HEK293 (cell line): ENCODE results near the gene LOX.

Source experiments
- CTCF ChIA-PET: fragments of 350-600 bp; formaldehyde crosslinking; extraction: SDS; loops from one replicate; lab custom pipeline; 2021; ENCODE audit warnings: antibody characterized with exemption; lab: Yijun Ruan, JAX
- POLR2A ChIA-PET: fragments of 300-600 bp; formaldehyde crosslinking; extraction: SDS; loops from one replicate; lab custom pipeline; 2020; ENCODE audit warnings: antibody characterized with exemption, inconsistent platforms; lab: Yijun Ruan, JAX
- H3K27ac ChIP-seq: fragments of 200-500 bp; sonication (Bioruptor generic); 2 replicates; pipeline ENCODE4 v1.5.1; 2014; ENCODE audit warnings: low read depth, low read length, control low read depth, inconsistent platforms; ENCODE audit errors: extremely low read depth
- H3K36me3 ChIP-seq, 2 experiments: fragments of 200-500 bp in 1 of 2; sonication (Bioruptor generic) in 1 of 2; 1 replicate in 1 of 2; 2 replicates in 1 of 2; pipeline ENCODE4 v1.5.1; 2014 to 2017; ENCODE audit warnings: inconsistent platforms in 2 of 2, low read length in 2 of 2; ENCODE audit not compliant: control insufficient read depth in 2 of 2, insufficient read depth in 1 of 2
- H3K4me1 ChIP-seq: fragments of 200-500 bp; sonication (Bioruptor generic); 2 replicates; pipeline ENCODE4 v1.5.1; 2014; ENCODE audit warnings: mild to moderate bottlenecking, low read length, inconsistent platforms; ENCODE audit not compliant: control insufficient read depth, insufficient read depth
- H3K4me3 ChIP-seq: 2 replicates; pipeline ENCODE4 v1.5.1; 2011; ENCODE audit warnings: low read depth, mild to moderate bottlenecking, control low read depth, low read length, moderate library complexity
- H3K9me3 ChIP-seq: fragments of 200-500 bp; sonication (Bioruptor generic); 2 replicates; pipeline ENCODE4 v1.5.1; 2014; ENCODE audit warnings: low read depth, low read length, inconsistent platforms; ENCODE audit not compliant: control insufficient read depth, insufficient read depth
- GLI4 ChIP-seq: fragments of 450-650 bp; formaldehyde crosslinking; IDR thresholded peaks from 2 replicates; pipeline ENCODE4 v1.5.1; 2016; ENCODE audit warnings: missing biosample characterization, missing genetic modification characterization
- GLIS2 ChIP-seq: fragments of 450-650 bp; formaldehyde crosslinking; IDR thresholded peaks from 2 replicates; pipeline ENCODE4 v1.5.1; 2016; ENCODE audit warnings: missing biosample characterization, missing genetic modification characterization
- HOXA7 ChIP-seq: sonication (generic); formaldehyde crosslinking; IDR thresholded peaks from 2 replicates; pipeline ENCODE4 v1.8.1; 2022; ENCODE audit warnings: missing genetic modification reagents, borderline replicate concordance
- HOXD13 ChIP-seq: sonication (generic); formaldehyde crosslinking; IDR thresholded peaks from 2 replicates; pipeline ENCODE4 v1.8.0; 2022; ENCODE audit warnings: missing genetic modification reagents, borderline replicate concordance
- KLF1 ChIP-seq: fragments of 450-650 bp; formaldehyde crosslinking; IDR thresholded peaks from 2 replicates; pipeline ENCODE4 v1.5.1; 2016; ENCODE audit warnings: missing biosample characterization, missing genetic modification characterization
- KLF8 ChIP-seq: fragments of 450-650 bp; formaldehyde crosslinking; IDR thresholded peaks from 2 replicates; pipeline ENCODE4 v1.5.1; 2016; ENCODE audit warnings: missing biosample characterization, missing genetic modification characterization
- SP2 ChIP-seq: fragments of 450-650 bp; formaldehyde crosslinking; IDR thresholded peaks from 2 replicates; pipeline ENCODE4 v1.5.1; 2016; ENCODE audit warnings: missing biosample characterization, missing genetic modification characterization
- TCF7L2 ChIP-seq: IDR thresholded peaks from 2 replicates; pipeline ENCODE4 v1.6.1; 2011; ENCODE audit warnings: low read depth, mild to moderate bottlenecking, inconsistent platforms, low read length, moderate library complexity, borderline replicate concordance
- ZNF121 ChIP-seq: fragments of 450-650 bp; formaldehyde crosslinking; IDR thresholded peaks from 2 replicates; pipeline ENCODE4 v1.5.1; 2016; ENCODE audit warnings: missing biosample characterization, missing genetic modification characterization
- ZNF202 ChIP-seq: fragments of 450-650 bp; formaldehyde crosslinking; IDR thresholded peaks from 2 replicates; pipeline ENCODE4 v1.5.1; 2016; ENCODE audit warnings: missing biosample characterization, missing genetic modification characterization, borderline replicate concordance
- ZNF221 ChIP-seq: fragments of 450-650 bp; formaldehyde crosslinking; IDR thresholded peaks from 2 replicates; pipeline ENCODE4 v1.5.1; 2017; ENCODE audit warnings: missing biosample characterization, missing genetic modification characterization, borderline replicate concordance
- ZNF391 ChIP-seq: fragments of 450-650 bp; formaldehyde crosslinking; IDR thresholded peaks from 2 replicates; pipeline ENCODE4 v1.5.1; 2016; ENCODE audit warnings: low read depth, missing biosample characterization, missing genetic modification characterization, borderline replicate concordance
- ZNF529 ChIP-seq: fragments of 450-650 bp; formaldehyde crosslinking; IDR thresholded peaks from 2 replicates; pipeline ENCODE4 v1.5.1; 2017; ENCODE audit warnings: missing genetic modification characterization, missing biosample characterization; ENCODE audit not compliant: insufficient replicate concordance
- ZNF530 ChIP-seq: fragments of 450-650 bp; formaldehyde crosslinking; IDR thresholded peaks from 2 replicates; pipeline ENCODE4 v1.5.1; 2016; ENCODE audit warnings: low read depth, missing biosample characterization, missing genetic modification characterization
- ZNF544 ChIP-seq: fragments of 450-650 bp; formaldehyde crosslinking; IDR thresholded peaks from 2 replicates; pipeline ENCODE4 v1.5.0; 2017; ENCODE audit warnings: missing biosample characterization, missing genetic modification characterization
- ZNF830 ChIP-seq: fragments of 450-650 bp; IDR thresholded peaks from 2 replicates; pipeline ENCODE4 v1.5.0; 2018; ENCODE audit warnings: missing biosample characterization, missing genetic modification characterization, low read depth, mild to moderate bottlenecking, moderate library complexity
- ZSCAN30 ChIP-seq: fragments of 450-650 bp; IDR thresholded peaks from 2 replicates; pipeline ENCODE4 v1.5.1; 2018; ENCODE audit warnings: missing biosample characterization, mild to moderate bottlenecking, missing genetic modification characterization, moderate library complexity
- TF ChIP-seq, protein P1 (sequence below): fragments of 450-650 bp; formaldehyde crosslinking; IDR thresholded peaks from 2 replicates; pipeline ENCODE4 v1.5.1; 2016; ENCODE audit warnings: missing biosample characterization, missing genetic modification characterization
- TF ChIP-seq, protein P2 (sequence below): IDR thresholded peaks from 2 replicates; pipeline ENCODE4 v1.6.1; 2011; ENCODE audit warnings: mild to moderate bottlenecking, low read depth, low read length, borderline replicate concordance
- TF ChIP-seq, protein P3 (sequence below): fragments of 450-650 bp; formaldehyde crosslinking; IDR thresholded peaks from 2 replicates; pipeline ENCODE4; 2016; ENCODE audit warnings: missing biosample characterization, missing genetic modification characterization

Gene LOX

GRCh38 chr5:122105909-122106308 lies 27.9 kb upstream of the LOX start:
- H3K9me3 ChIP-seq = no peaks in the 10 kb centered on the region
- H3K36me3 ChIP-seq = no peaks in the 10 kb centered on the region
- TF ChIP-seq ZNF830 (no peak), ZSCAN30 (tag by site-specific recombination) (no peak), ZNF221 (tag by site-specific recombination) (no peak), GLI4 (tag by site-specific recombination) (no peak), ZNF529 (tag by site-specific recombination) (no peak), GLIS2 (tag by site-specific recombination) (no peak), SP2 (tag by site-specific recombination) (no peak), KLF8 (tag by site-specific recombination) (no peak), TCF7L2 (no peak), ZNF202 (tag by site-specific recombination) (no peak), HOXA7 (no peak), KLF1 (no peak)
- TF ChIP-seq, protein P1, sequence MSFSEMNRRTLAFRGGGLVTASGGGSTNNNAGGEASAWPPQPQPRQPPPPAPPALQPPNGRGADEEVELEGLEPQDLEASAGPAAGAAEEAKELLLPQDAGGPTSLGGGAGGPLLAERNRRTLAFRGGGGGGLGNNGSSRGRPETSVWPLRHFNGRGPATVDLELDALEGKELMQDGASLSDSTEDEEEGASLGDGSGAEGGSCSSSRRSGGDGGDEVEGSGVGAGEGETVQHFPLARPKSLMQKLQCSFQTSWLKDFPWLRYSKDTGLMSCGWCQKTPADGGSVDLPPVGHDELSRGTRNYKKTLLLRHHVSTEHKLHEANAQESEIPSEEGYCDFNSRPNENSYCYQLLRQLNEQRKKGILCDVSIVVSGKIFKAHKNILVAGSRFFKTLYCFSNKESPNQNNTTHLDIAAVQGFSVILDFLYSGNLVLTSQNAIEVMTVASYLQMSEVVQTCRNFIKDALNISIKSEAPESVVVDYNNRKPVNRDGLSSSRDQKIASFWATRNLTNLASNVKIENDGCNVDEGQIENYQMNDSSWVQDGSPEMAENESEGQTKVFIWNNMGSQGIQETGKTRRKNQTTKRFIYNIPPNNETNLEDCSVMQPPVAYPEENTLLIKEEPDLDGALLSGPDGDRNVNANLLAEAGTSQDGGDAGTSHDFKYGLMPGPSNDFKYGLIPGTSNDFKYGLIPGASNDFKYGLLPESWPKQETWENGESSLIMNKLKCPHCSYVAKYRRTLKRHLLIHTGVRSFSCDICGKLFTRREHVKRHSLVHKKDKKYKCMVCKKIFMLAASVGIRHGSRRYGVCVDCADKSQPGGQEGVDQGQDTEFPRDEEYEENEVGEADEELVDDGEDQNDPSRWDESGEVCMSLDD (tag by site-specific recombination) = no peak
- TF ChIP-seq, protein P2, sequence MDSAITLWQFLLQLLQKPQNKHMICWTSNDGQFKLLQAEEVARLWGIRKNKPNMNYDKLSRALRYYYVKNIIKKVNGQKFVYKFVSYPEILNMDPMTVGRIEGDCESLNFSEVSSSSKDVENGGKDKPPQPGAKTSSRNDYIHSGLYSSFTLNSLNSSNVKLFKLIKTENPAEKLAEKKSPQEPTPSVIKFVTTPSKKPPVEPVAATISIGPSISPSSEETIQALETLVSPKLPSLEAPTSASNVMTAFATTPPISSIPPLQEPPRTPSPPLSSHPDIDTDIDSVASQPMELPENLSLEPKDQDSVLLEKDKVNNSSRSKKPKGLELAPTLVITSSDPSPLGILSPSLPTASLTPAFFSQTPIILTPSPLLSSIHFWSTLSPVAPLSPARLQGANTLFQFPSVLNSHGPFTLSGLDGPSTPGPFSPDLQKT = no peak
- TF ChIP-seq, protein P3, sequence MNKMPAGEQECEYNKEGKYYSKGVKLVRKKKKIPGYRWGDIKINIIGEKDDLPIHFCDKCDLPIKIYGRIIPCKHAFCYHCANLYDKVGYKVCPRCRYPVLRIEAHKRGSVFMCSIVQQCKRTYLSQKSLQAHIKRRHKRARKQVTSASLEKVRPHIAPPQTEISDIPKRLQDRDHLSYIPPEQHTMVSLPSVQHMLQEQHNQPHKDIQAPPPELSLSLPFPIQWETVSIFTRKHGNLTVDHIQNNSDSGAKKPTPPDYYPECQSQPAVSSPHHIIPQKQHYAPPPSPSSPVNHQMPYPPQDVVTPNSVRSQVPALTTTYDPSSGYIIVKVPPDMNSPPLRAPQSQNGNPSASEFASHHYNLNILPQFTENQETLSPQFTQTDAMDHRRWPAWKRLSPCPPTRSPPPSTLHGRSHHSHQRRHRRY (tag by site-specific recombination) = no peak
- CTCF ChIA-PET = interaction anchor here (0.6 to 0.9 kb wide), 2 partner anchors 14 to 1972 kb away, joined by 3 to 5 read pairs; no protein-coding TSS in a partner anchor
- no peaks in the 10 kb centered on the region for H3K4me1 ChIP-seq
- POLR2A ChIA-PET = no interaction called here
- no peak overlapping the region for H3K27ac ChIP-seq
- H3K4me3 ChIP-seq = no peak overlapping the region

GRCh38 chr5:122102825-122103224 lies 24.8 kb upstream of the LOX start:
- Histone ChIP-seq H3K4me3 (no peak overlapping the region), H3K27ac (no peak overlapping the region), H3K9me3 (no peaks in the 10 kb centered on the region), H3K4me1 (no peaks in the 10 kb centered on the region), H3K36me3 (no peaks in the 10 kb centered on the region)
- CTCF ChIA-PET = interaction anchor here (0.7 to 2.1 kb wide), 9 partner anchors 39 to 1233 kb away, joined by 3 to 9 read pairs (median 4); no protein-coding TSS in a partner anchor
- TF ChIP-seq ZNF121 (tag by site-specific recombination) (no peak), ZNF544 (tag by site-specific recombination) (no peak), ZNF391 (tag by site-specific recombination) (no peak), ZNF530 (tag by site-specific recombination) (no peak), HOXD13 (CRISPR knock-in tag) (no peak)
- POLR2A ChIA-PET = no interaction called here
